Activated CD4-positive, alpha-beta T cell treated with anti-CD3 and anti-CD28 coated beads, Interleukin-10, Interleukin-2, amounts not matched to agents 100 ng/mL and 50 ng/mL, durations not matched to agents 16 hours and 8 hours (primary cell): ENCODE results near the gene TMEM156.
"Not testable (repeated sequence)": the region's sequence is repeated elsewhere in the genome, so short reads cannot be mapped to it uniquely, and the experiment has no call there.

Experiments used
- DNase-seq: peaks from one replicate; pipeline ENCODE4 v3.0.0-alpha.2; 2020

The TMEM156 gene

GRCh38 chr4:38954727-38955126, 77.5 kb downstream of the TMEM156 start:
- no peak for DNase-seq

GRCh38 chr4:38952017-38952416, 80.2 kb downstream of the TMEM156 start:
- DNase-seq, result no peak

GRCh38 chr4:38951598-38951997, 80.6 kb downstream of the TMEM156 start:
- DNase-seq, result no peak

GRCh38 chr4:38950734-38951133, 81.5 kb downstream of the TMEM156 start:
- no peak for DNase-seq

- no peak for DNase-seq
Measured at GRCh38 chr4:38950159-38950558, 82.0 kb downstream of the TMEM156 start.

GRCh38 chr4:38949411-38950051, 82.7 kb downstream of the TMEM156 start:
- DNase-seq, result peak; percentile 49

GRCh38 chr4:38948551-38948950, 83.7 kb downstream of the TMEM156 start:
- DNase-seq, result no peak

- no peak for DNase-seq
Measured at GRCh38 chr4:38946919-38947318, 85.3 kb downstream of the TMEM156 start.

- no peak for DNase-seq
Measured at GRCh38 chr4:38944440-38944839, 87.8 kb downstream of the TMEM156 start.

- DNase-seq, result no peak
Measured at GRCh38 chr4:38943343-38943742, 88.9 kb downstream of the TMEM156 start.

GRCh38 chr4:38941906-38942305, 90.3 kb downstream of the TMEM156 start:
- not testable (repeated sequence) for DNase-seq

GRCh38 chr4:38940476-38940875, 91.7 kb downstream of the TMEM156 start:
- no peak for DNase-seq

GRCh38 chr4:38939165-38939564, 93.0 kb downstream of the TMEM156 start:
- DNase-seq, result no peak

- no peak for DNase-seq
Measured at GRCh38 chr4:38935391-38936073, 96.7 kb downstream of the TMEM156 start.

- no peak for DNase-seq
Measured at GRCh38 chr4:38931125-38931524, 101.1 kb downstream of the TMEM156 start.

GRCh38 chr4:38930707-38931106, 101.5 kb downstream of the TMEM156 start:
- no peak for DNase-seq

GRCh38 chr4:38930204-38930603, 102.0 kb downstream of the TMEM156 start:
- no peak for DNase-seq

- no peak for DNase-seq
Measured at GRCh38 chr4:38928974-38929373, 103.2 kb downstream of the TMEM156 start.

GRCh38 chr4:38928568-38928967, 103.6 kb downstream of the TMEM156 start:
- no peak for DNase-seq

GRCh38 chr4:38926896-38927295, 105.3 kb downstream of the TMEM156 start:
- no peak for DNase-seq

GRCh38 chr4:38925492-38926413, 106.5 kb downstream of the TMEM156 start:
- no peak for DNase-seq

GRCh38 chr4:38924353-38924752, 107.9 kb downstream of the TMEM156 start:
- no peak for DNase-seq

- DNase-seq, result no peak
Measured at GRCh38 chr4:38923746-38924145, 108.5 kb downstream of the TMEM156 start.

GRCh38 chr4:38921151-38921550, 111.1 kb downstream of the TMEM156 start:
- no peak for DNase-seq
